Measurements from ENCODE around the gene TMEM242.

DNA sequence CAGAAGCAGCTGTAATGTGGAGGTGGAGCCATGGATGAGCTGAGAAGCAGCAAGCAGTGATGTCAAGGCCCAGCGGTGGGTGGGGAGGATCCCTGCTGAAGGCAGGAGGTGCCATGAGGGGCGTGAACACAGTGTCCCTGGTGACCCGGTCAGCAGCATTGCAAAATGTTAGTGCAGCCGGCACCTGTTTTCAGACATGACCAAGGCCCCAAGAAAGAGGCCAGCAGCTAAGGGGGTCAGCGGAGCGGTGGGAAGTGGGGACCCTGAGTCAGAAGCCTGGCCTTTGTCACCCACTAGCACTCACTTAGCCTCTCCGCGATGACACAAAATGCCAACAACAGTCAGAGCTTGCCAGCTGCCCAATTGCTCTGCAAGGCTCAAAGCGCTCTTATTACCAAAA lies 51.9 kb downstream of the TMEM242 start:
- TF ChIP-seq CTCF (IDR thresholded peaks at IDR 0.05) (no peak), POLR2A (IDR thresholded peaks at IDR 0.05) (no peak)

Data from ovary (tissue), 3 donors.